ENCODE measurements around the gene KRTAP6-3. TPM values are rescaled to one million over a fixed set of nuclear protein-coding genes. Genes with fewer than 3 reads are reported as not detected.

The KRTAP6-3 gene
- total RNA-seq, 5 donors from 2014 or later (not counting 1 experiment from before 2014, with no cell fraction given): not detected

DNA sequence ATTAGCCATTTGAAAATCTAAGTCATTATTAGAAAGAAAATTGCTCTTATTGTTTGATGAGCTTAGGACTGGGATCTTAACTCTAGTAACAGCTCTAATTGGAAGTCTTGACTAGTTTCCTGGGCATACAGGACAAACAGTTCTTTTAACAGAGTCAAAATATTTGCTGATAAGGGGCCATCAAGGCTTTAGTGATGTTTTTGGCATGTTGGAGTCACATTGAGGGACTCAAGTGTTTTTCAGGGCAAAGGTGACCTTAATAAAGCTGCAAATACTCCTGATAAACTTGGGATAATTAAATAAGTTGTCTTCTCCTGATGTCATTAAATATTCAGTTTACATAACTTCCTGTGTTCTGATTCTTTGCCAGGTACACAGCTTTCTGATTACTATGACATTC, 24.6 kb upstream of the KRTAP6-3 start:
- H3K27ac ChIP-seq (ENCODE audit: low read length): no peak overlapping the region
- no peaks in the 10 kb centered on the region for H3K36me3 ChIP-seq (ENCODE audit: control insufficient read depth in 2 of 2, extremely low read depth in 1 of 2, insufficient read depth in 1 of 2, low read length in 1 of 2)
- Mint-ChIP-seq H3K36me3 (no peaks in the 10 kb centered on the region), H3K4me3 (no peak overlapping the region), H3K9me3 (peaks cover 0 to 7% (median 0%) of the 10 kb centered on the region in 3 donors), H3K27ac (no peak overlapping the region), H3K27me3 (peaks cover 0 to 4% of the 10 kb centered on the region in 2 donors), H3K4me1 (no peaks in the 10 kb centered on the region)
- H3K9me3 ChIP-seq: no peaks in the 10 kb centered on the region
- no peak overlapping the region for H3K4me3 ChIP-seq (ENCODE audit: control insufficient read depth in 1 of 2, extremely low read depth in 1 of 2, low read length in 1 of 2)
- no peak for ATAC-seq (replicated peaks in 1 of 4)
- DNase-seq: no peak
- no peaks in the 10 kb centered on the region for H3K4me1 ChIP-seq (ENCODE audit: control insufficient read depth in 1 of 2, extremely low read depth in 1 of 2, insufficient read depth in 2 of 2, low read length in 2 of 2)
- POLR2A ChIA-PET: no interaction called here
- CTCF ChIA-PET: no interaction called here
- H3K27me3 ChIP-seq (replicated peaks in 1 of 2; ENCODE audit: control insufficient read depth in 2 of 2, extremely low read depth in 1 of 2, insufficient read depth in 2 of 2, low read length in 1 of 2): peaks cover 0 to 4% of the 10 kb centered on the region in 2 experiments

DNA sequence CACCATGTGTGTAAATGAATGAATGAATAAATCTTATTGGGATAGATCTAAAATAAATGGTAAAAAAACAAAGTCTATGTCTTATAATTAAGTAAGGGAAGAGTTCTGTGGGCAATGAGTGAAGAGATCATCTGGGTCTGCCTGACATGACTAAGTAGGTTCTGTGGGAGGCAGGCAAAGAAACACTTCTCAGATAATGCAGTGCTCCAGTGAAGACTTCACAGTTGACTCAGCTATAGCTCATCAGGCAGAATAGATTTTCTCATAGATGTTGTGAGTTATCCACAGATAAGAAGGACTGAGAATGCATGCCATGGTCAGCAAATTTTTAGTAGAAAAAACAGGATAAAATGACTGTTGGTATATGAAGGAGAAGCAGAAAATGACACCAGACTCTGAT, 14.5 kb upstream of the KRTAP6-3 start:
- no peaks in the 10 kb centered on the region for H3K4me1 Mint-ChIP-seq
- no peaks in the 10 kb centered on the region for H3K36me3 ChIP-seq (ENCODE audit: control insufficient read depth in 2 of 2, extremely low read depth in 1 of 2, insufficient read depth in 1 of 2, low read length in 1 of 2)
- POLR2A ChIA-PET: no interaction called here
- H3K27me3 ChIP-seq (replicated peaks in 1 of 2; ENCODE audit: control insufficient read depth in 2 of 2, extremely low read depth in 1 of 2, insufficient read depth in 2 of 2, low read length in 1 of 2): no peaks in the 10 kb centered on the region
- H3K4me1 ChIP-seq (ENCODE audit: control insufficient read depth in 1 of 2, extremely low read depth in 1 of 2, insufficient read depth in 2 of 2, low read length in 2 of 2): no peaks in the 10 kb centered on the region
- DNase-seq (no peak), ATAC-seq (replicated peaks in 1 of 4) (no peak)
- CTCF ChIA-PET: no interaction called here
- peaks cover 0 to 9% (median 0%) of the 10 kb centered on the region in 3 donors for H3K9me3 Mint-ChIP-seq
- H3K36me3 Mint-ChIP-seq: no peaks in the 10 kb centered on the region
- peaks cover 0 to 2% of the 10 kb centered on the region in 2 donors for H3K27me3 Mint-ChIP-seq
- no peak overlapping the region for H3K4me3 Mint-ChIP-seq
- H3K27ac Mint-ChIP-seq: no peak overlapping the region
- no peak overlapping the region for H3K4me3 ChIP-seq (ENCODE audit: control insufficient read depth in 1 of 2, extremely low read depth in 1 of 2, low read length in 1 of 2)
- no peak overlapping the region for H3K27ac ChIP-seq (ENCODE audit: low read length)
- H3K9me3 ChIP-seq: no peaks in the 10 kb centered on the region

DNA sequence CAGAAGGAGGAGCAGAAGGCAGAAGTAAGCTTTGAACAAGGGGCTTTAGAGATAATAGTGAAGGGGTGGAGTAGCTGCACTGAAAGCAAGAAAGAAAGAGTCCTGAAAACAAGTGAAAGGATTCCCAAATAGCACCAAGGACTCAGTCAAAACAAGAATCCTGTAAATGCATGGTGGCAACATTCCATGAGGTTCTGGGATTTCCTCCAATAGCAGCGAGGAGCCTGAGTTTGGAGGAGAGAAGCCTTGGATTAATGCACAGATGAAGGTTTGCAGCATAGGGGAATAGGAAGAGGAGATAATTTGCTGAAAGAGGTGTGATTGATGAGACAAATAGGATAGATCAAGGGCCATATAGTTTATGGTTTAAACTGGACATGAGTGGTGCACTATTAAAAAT, 12.9 kb upstream of the KRTAP6-3 start:
- ChIA-PET CTCF (no interaction called here), POLR2A (no interaction called here)
- DNase-seq (no peak), ATAC-seq (replicated peaks in 1 of 4) (no peak)
- no peaks in the 10 kb centered on the region for H3K4me1 ChIP-seq (ENCODE audit: control insufficient read depth in 1 of 2, extremely low read depth in 1 of 2, insufficient read depth in 2 of 2, low read length in 2 of 2)
- Mint-ChIP-seq H3K4me1 (no peaks in the 10 kb centered on the region), H3K27ac (no peak overlapping the region), H3K4me3 (no peak overlapping the region), H3K9me3 (peaks cover 0 to 5% (median 0%) of the 10 kb centered on the region in 3 donors), H3K36me3 (no peaks in the 10 kb centered on the region), H3K27me3 (peaks cover 0 to 2% of the 10 kb centered on the region in 2 donors)
- 63% methylated on average over 1 of the region's 1 CpG for WGBS (ENCODE audit: insufficient coverage)
- no peak overlapping the region for H3K27ac ChIP-seq (ENCODE audit: low read length)
- H3K4me3 ChIP-seq (ENCODE audit: control insufficient read depth in 1 of 2, extremely low read depth in 1 of 2, low read length in 1 of 2): no peak overlapping the region
- H3K9me3 ChIP-seq: no peaks in the 10 kb centered on the region
- H3K36me3 ChIP-seq (ENCODE audit: control insufficient read depth in 2 of 2, extremely low read depth in 1 of 2, insufficient read depth in 1 of 2, low read length in 1 of 2): no peaks in the 10 kb centered on the region
- no peaks in the 10 kb centered on the region for H3K27me3 ChIP-seq (replicated peaks in 1 of 2; ENCODE audit: control insufficient read depth in 2 of 2, extremely low read depth in 1 of 2, insufficient read depth in 2 of 2, low read length in 1 of 2)

DNA sequence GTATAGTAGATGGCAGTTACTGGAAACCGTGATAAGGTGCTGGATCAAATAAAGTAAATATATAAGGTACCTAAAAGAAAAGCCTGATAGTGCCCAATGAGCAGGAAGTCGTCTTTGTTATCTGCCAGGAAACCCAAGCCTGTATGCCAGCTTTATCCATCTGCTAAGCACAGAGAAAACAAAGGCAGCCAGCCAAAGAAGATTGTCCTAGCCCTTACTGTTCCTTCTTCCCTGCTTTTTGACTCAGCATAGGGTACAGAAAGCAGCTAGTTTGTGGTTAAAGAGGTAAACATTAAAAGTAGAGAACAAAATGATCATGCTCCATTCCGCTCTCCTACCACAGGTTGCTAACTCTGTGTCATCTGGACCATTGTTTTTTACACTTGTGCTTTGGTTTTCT, 12.1 kb upstream of the KRTAP6-3 start:
- Histone ChIP-seq H3K4me1 (ENCODE audit: control insufficient read depth in 1 of 2, extremely low read depth in 1 of 2, insufficient read depth in 2 of 2, low read length in 2 of 2) (no peaks in the 10 kb centered on the region), H3K36me3 (ENCODE audit: control insufficient read depth in 2 of 2, extremely low read depth in 1 of 2, insufficient read depth in 1 of 2, low read length in 1 of 2) (no peaks in the 10 kb centered on the region), H3K27me3 (replicated peaks in 1 of 2; ENCODE audit: control insufficient read depth in 2 of 2, extremely low read depth in 1 of 2, insufficient read depth in 2 of 2, low read length in 1 of 2) (no peaks in the 10 kb centered on the region), H3K9me3 (no peaks in the 10 kb centered on the region), H3K27ac (ENCODE audit: low read length) (no peak overlapping the region), H3K4me3 (ENCODE audit: control insufficient read depth in 1 of 2, extremely low read depth in 1 of 2, low read length in 1 of 2) (no peak overlapping the region)
- H3K4me1 Mint-ChIP-seq: no peaks in the 10 kb centered on the region
- ChIA-PET POLR2A (no interaction called here), CTCF (no interaction called here)
- peaks cover 0 to 5% (median 0%) of the 10 kb centered on the region in 3 donors for H3K9me3 Mint-ChIP-seq
- H3K27me3 Mint-ChIP-seq: peaks cover 0 to 7% of the 10 kb centered on the region in 2 donors
- no peaks in the 10 kb centered on the region for H3K36me3 Mint-ChIP-seq
- 80% methylated on average over 1 of the region's 3 CpGs for WGBS (ENCODE audit: insufficient coverage)
- H3K4me3 Mint-ChIP-seq: no peak overlapping the region
- ATAC-seq (replicated peaks in 1 of 4): no peak
- no peak overlapping the region for H3K27ac Mint-ChIP-seq
- DNase-seq: no peak

DNA sequence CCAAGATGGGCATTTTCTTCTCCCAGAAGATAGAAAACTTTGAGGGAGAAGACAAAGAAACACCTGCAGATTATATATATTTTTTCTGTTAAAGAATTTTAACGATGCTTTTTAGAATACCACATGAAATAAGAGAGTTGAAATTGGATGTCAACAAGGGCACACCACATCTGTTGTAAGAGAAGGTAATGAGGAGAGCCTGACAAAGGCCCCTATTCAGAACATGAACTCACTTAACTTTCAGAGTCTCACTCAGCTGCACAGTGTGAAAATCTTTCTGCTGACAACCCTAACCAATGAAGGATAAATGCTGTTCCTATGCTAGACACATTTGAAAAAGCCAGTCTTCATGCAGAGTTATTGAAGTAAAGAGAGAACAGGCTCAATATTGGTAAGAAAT, 9.4 kb upstream of the KRTAP6-3 start:
- H3K4me1 ChIP-seq (ENCODE audit: control insufficient read depth in 1 of 2, extremely low read depth in 1 of 2, insufficient read depth in 2 of 2, low read length in 2 of 2): no peaks in the 10 kb centered on the region
- no peak overlapping the region for H3K27ac Mint-ChIP-seq
- H3K4me1 Mint-ChIP-seq: no peaks in the 10 kb centered on the region
- H3K36me3 Mint-ChIP-seq: no peaks in the 10 kb centered on the region
- no peak overlapping the region for H3K4me3 ChIP-seq (ENCODE audit: control insufficient read depth in 1 of 2, extremely low read depth in 1 of 2, low read length in 1 of 2)
- H3K27ac ChIP-seq (ENCODE audit: low read length): no peak overlapping the region
- H3K4me3 Mint-ChIP-seq: no peak overlapping the region
- no peaks in the 10 kb centered on the region for H3K9me3 ChIP-seq
- no CpG with 5 or more reads among the region's 1 CpG for WGBS (ENCODE audit: insufficient coverage)
- ChIA-PET CTCF (no interaction called here), POLR2A (no interaction called here)
- no peaks in the 10 kb centered on the region for H3K9me3 Mint-ChIP-seq
- DNase-seq (no peak), ATAC-seq (replicated peaks in 1 of 4) (no peak)
- no peaks in the 10 kb centered on the region for H3K27me3 ChIP-seq (replicated peaks in 1 of 2; ENCODE audit: control insufficient read depth in 2 of 2, extremely low read depth in 1 of 2, insufficient read depth in 2 of 2, low read length in 1 of 2)
- H3K27me3 Mint-ChIP-seq: peaks cover 0 to 5% of the 10 kb centered on the region in 2 donors
- no peaks in the 10 kb centered on the region for H3K36me3 ChIP-seq (ENCODE audit: control insufficient read depth in 2 of 2, extremely low read depth in 1 of 2, insufficient read depth in 1 of 2, low read length in 1 of 2)

DNA sequence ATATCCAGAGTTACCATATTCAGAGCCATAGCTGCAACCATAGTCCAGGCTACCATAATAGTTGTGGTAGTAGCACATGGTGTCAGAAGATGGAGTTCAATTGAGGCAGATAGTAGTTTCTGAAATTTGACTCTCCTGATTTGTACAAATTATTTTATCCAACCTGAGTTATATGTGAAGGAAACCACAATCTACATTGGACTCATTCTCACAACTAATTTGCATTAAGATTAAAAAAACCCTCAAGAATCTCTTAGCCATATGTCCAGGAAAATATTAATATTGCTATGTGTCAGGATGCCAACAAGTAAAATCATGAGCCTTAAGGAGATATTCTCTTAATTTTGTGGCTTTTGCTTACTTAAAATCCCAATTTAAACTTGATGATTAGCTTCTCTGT, 1.9 kb upstream of the KRTAP6-3 start, which contains the start of gene KRTAP22-2:
Gene KRTAP22-2, minus strand, starts transcription at position 101 of the 400 bp plus-strand sequence.
- H3K4me3 ChIP-seq (ENCODE audit: control insufficient read depth in 1 of 2, extremely low read depth in 1 of 2, low read length in 1 of 2): no peak within 1 kb of the TSS
- H3K4me1 Mint-ChIP-seq: no peaks in the 10 kb centered on the region
- peaks cover 0 to 3% (median 0%) of the 10 kb centered on the region in 3 donors for H3K9me3 Mint-ChIP-seq

DNA sequence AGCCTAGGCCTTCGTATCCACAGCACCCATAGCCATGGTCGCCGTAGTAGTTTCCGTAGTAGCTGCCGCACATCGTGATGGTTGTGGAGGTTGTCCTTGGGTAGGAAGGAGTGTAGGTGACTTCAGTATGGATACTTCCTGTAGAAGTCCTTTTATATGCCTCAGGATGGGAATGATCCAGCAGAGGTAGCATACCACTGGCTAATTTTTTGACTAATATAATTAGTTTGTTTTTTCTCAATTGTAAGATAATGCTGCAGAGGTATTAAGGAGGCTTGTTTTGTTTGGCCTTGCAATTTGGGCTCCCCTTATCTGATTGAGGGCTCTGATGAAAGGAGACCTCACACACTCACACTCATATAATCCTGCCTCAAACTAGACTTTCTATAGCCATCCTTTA, 6.6 kb downstream of the KRTAP6-3 start, which contains the start of gene KRTAP6-2:
Gene KRTAP6-2, minus strand, starts transcription at position 101 of the 400 bp plus-strand sequence. Its CDS starts 28 bp downstream, at position 73.
- H3K4me3 Mint-ChIP-seq: no peak within 1 kb of the TSS
- Histone ChIP-seq H3K4me1 (ENCODE audit: control insufficient read depth in 1 of 2, extremely low read depth in 1 of 2, insufficient read depth in 2 of 2, low read length in 2 of 2) (no peaks in the 10 kb centered on the region), H3K27ac (ENCODE audit: low read length) (no peak within 1 kb of the TSS), H3K9me3 (no peaks in the 10 kb centered on the region), H3K27me3 (replicated peaks in 1 of 2; ENCODE audit: control insufficient read depth in 2 of 2, extremely low read depth in 1 of 2, insufficient read depth in 2 of 2, low read length in 1 of 2) (no peaks in the 10 kb centered on the region), H3K36me3 (ENCODE audit: control insufficient read depth in 2 of 2, extremely low read depth in 1 of 2, insufficient read depth in 1 of 2, low read length in 1 of 2) (no peaks in the 10 kb centered on the region), H3K4me3 (ENCODE audit: control insufficient read depth in 1 of 2, extremely low read depth in 1 of 2, low read length in 1 of 2) (no peak within 1 kb of the TSS)
- ChIA-PET POLR2A (no interaction called here), CTCF (interaction anchor here in 1 of 2 donors (0.7 kb wide), 1 partner anchor 295 kb away, joined by 4 read pairs; no protein-coding TSS in a partner anchor)
- no peak for ATAC-seq (replicated peaks in 1 of 4)
- H3K27ac Mint-ChIP-seq: no peak within 1 kb of the TSS
- H3K4me1 Mint-ChIP-seq: no peaks in the 10 kb centered on the region
- peaks cover 0 to 6% of the 10 kb centered on the region in 2 donors for H3K27me3 Mint-ChIP-seq
- H3K9me3 Mint-ChIP-seq: peaks cover 0 to 6% (median 0%) of the 10 kb centered on the region in 3 donors
- WGBS (ENCODE audit: insufficient coverage): 92% methylated on average over 4 of the region's 6 CpGs
- no peaks in the 10 kb centered on the region for H3K36me3 Mint-ChIP-seq
- no peak for DNase-seq

More for the DNA sequence above, 1.9 kb upstream of the KRTAP6-3 start, which contains the start of gene KRTAP22-2:
- H3K27me3 ChIP-seq (replicated peaks in 1 of 2; ENCODE audit: control insufficient read depth in 2 of 2, extremely low read depth in 1 of 2, insufficient read depth in 2 of 2, low read length in 1 of 2): no peaks in the 10 kb centered on the region
- H3K9me3 ChIP-seq: no peaks in the 10 kb centered on the region
- Mint-ChIP-seq H3K27ac (no peak within 1 kb of the TSS), H3K36me3 (no peaks in the 10 kb centered on the region), H3K27me3 (no peaks in the 10 kb centered on the region), H3K4me3 (no peak within 1 kb of the TSS)
- ATAC-seq (replicated peaks in 1 of 4) (no peak), DNase-seq (no peak)
- H3K36me3 ChIP-seq (ENCODE audit: control insufficient read depth in 2 of 2, extremely low read depth in 1 of 2, insufficient read depth in 1 of 2, low read length in 1 of 2): no peaks in the 10 kb centered on the region
- no peaks in the 10 kb centered on the region for H3K4me1 ChIP-seq (ENCODE audit: control insufficient read depth in 1 of 2, extremely low read depth in 1 of 2, insufficient read depth in 2 of 2, low read length in 2 of 2)
- ChIA-PET CTCF (no interaction called here), POLR2A (no interaction called here)
- no peak within 1 kb of the TSS for H3K27ac ChIP-seq (ENCODE audit: low read length)

Data from T-cell (primary cell).